ENCODE results near the gene UBN2. TPM values are rescaled to one million over a fixed set of nuclear protein-coding genes. Genes with fewer than 3 reads are reported as not detected.

Gene UBN2
- total RNA-seq, 5 donors from 2014 or later (not counting 1 experiment from before 2014, with no cell fraction given): 16.1 to 21.7 (median 17.7) TPM

GRCh38 chr7:139241258-139241657, 10.2 kb downstream of the UBN2 start:
- no peak overlapping the region for H3K4me3 ChIP-seq (ENCODE audit: control insufficient read depth in 1 of 2, extremely low read depth in 1 of 2, low read length in 1 of 2)
- no peak for ATAC-seq (replicated peaks in 1 of 4)
- H3K9me3 ChIP-seq: no peaks in the 10 kb centered on the region
- no peaks in the 10 kb centered on the region for H3K4me1 ChIP-seq (ENCODE audit: control insufficient read depth in 1 of 2, extremely low read depth in 1 of 2, insufficient read depth in 2 of 2, low read length in 2 of 2)
- Mint-ChIP-seq H3K4me1 (peaks cover 6 to 18% (median 6%) of the 10 kb centered on the region in 3 donors), H3K27me3 (no peaks in the 10 kb centered on the region), H3K9me3 (no peaks in the 10 kb centered on the region), H3K4me3 (no peak overlapping the region), H3K36me3 (peaks cover 56% of the 10 kb centered on the region), H3K27ac (no peak overlapping the region)
- CTCF ChIA-PET: no interaction called here
- peaks cover 0 to 43% of the 10 kb centered on the region in 2 donors for H3K36me3 ChIP-seq (ENCODE audit: control insufficient read depth in 2 of 2, extremely low read depth in 1 of 2, insufficient read depth in 1 of 2, low read length in 1 of 2)
- POLR2A ChIA-PET: no interaction called here
- no peaks in the 10 kb centered on the region for H3K27me3 ChIP-seq (replicated peaks in 1 of 2; ENCODE audit: control insufficient read depth in 2 of 2, extremely low read depth in 1 of 2, insufficient read depth in 2 of 2, low read length in 1 of 2)
- no peak overlapping the region for H3K27ac ChIP-seq (ENCODE audit: low read length)
- no peak for DNase-seq

GRCh38 chr7:139242741-139243281, 11.8 kb downstream of the UBN2 start:
- no peak overlapping the region for H3K4me3 ChIP-seq (ENCODE audit: control insufficient read depth in 1 of 2, extremely low read depth in 1 of 2, low read length in 1 of 2)
- H3K36me3 ChIP-seq (ENCODE audit: control insufficient read depth in 2 of 2, extremely low read depth in 1 of 2, insufficient read depth in 1 of 2, low read length in 1 of 2): peaks cover 0 to 45% of the 10 kb centered on the region in 2 donors
- ATAC-seq (replicated peaks in 1 of 4) (no peak), DNase-seq (no peak)
- ChIA-PET CTCF (interaction anchor here (0.5 to 1.0 kb wide), 4 partner anchors 224 to 1045 kb away, joined by 3 to 4 read pairs (median 3); no protein-coding TSS in a partner anchor), POLR2A (interaction anchor here in 1 of 2 donors (0.6 kb wide), 1 partner anchor 20 kb away, joined by 3 read pairs; no protein-coding TSS in a partner anchor)
- no peak overlapping the region for H3K27ac ChIP-seq (ENCODE audit: low read length)
- H3K9me3 Mint-ChIP-seq: no peaks in the 10 kb centered on the region
- H3K27me3 Mint-ChIP-seq: no peaks in the 10 kb centered on the region
- no peaks in the 10 kb centered on the region for H3K27me3 ChIP-seq (replicated peaks in 1 of 2; ENCODE audit: control insufficient read depth in 2 of 2, extremely low read depth in 1 of 2, insufficient read depth in 2 of 2, low read length in 1 of 2)
- H3K36me3 Mint-ChIP-seq: peaks cover 56% of the 10 kb centered on the region
- H3K4me1 ChIP-seq (ENCODE audit: control insufficient read depth in 1 of 2, extremely low read depth in 1 of 2, insufficient read depth in 2 of 2, low read length in 2 of 2): no peaks in the 10 kb centered on the region
- 73% methylated on average over 1 of the region's 1 CpG for WGBS (ENCODE audit: insufficient coverage)
- no peak overlapping the region for H3K4me3 Mint-ChIP-seq
- no peak overlapping the region for H3K27ac Mint-ChIP-seq
- no peaks in the 10 kb centered on the region for H3K9me3 ChIP-seq
- peaks cover 3 to 16% (median 4%) of the 10 kb centered on the region in 3 donors for H3K4me1 Mint-ChIP-seq

GRCh38 chr7:139245401-139245800, 14.4 kb downstream of the UBN2 start:
- H3K9me3 ChIP-seq: no peaks in the 10 kb centered on the region
- H3K27ac ChIP-seq (ENCODE audit: low read length): no peak overlapping the region
- Mint-ChIP-seq H3K4me3 (no peak overlapping the region), H3K27ac (no peak overlapping the region), H3K4me1 (peaks cover 3 to 16% (median 7%) of the 10 kb centered on the region in 3 donors), H3K9me3 (no peaks in the 10 kb centered on the region), H3K27me3 (no peaks in the 10 kb centered on the region), H3K36me3 (peaks cover 57% of the 10 kb centered on the region)
- ChIA-PET CTCF (no interaction called here), POLR2A (interaction anchor here in 1 of 2 donors (0.7 kb wide), 1 partner anchor 151 kb away, joined by 3 read pairs; no protein-coding TSS in a partner anchor)
- DNase-seq: no peak
- H3K4me3 ChIP-seq (ENCODE audit: control insufficient read depth in 1 of 2, extremely low read depth in 1 of 2, low read length in 1 of 2): no peak overlapping the region
- no peaks in the 10 kb centered on the region for H3K27me3 ChIP-seq (replicated peaks in 1 of 2; ENCODE audit: control insufficient read depth in 2 of 2, extremely low read depth in 1 of 2, insufficient read depth in 2 of 2, low read length in 1 of 2)
- no peak for ATAC-seq (replicated peaks in 1 of 4)
- no CpG with 5 or more reads among the region's 1 CpG for WGBS (ENCODE audit: insufficient coverage)
- no peaks in the 10 kb centered on the region for H3K4me1 ChIP-seq (ENCODE audit: control insufficient read depth in 1 of 2, extremely low read depth in 1 of 2, insufficient read depth in 2 of 2, low read length in 2 of 2)
- peaks cover 4 to 55% of the 10 kb centered on the region in 2 donors for H3K36me3 ChIP-seq (ENCODE audit: control insufficient read depth in 2 of 2, extremely low read depth in 1 of 2, insufficient read depth in 1 of 2, low read length in 1 of 2)

- ChIA-PET POLR2A (no interaction called here), CTCF (no interaction called here)
- 100% methylated on average over 1 of the region's 5 CpGs for WGBS (ENCODE audit: insufficient coverage)
- H3K27me3 ChIP-seq (replicated peaks in 1 of 2; ENCODE audit: control insufficient read depth in 2 of 2, extremely low read depth in 1 of 2, insufficient read depth in 2 of 2, low read length in 1 of 2): no peaks in the 10 kb centered on the region
- no peaks in the 10 kb centered on the region for H3K9me3 Mint-ChIP-seq
- H3K4me3 ChIP-seq (ENCODE audit: control insufficient read depth in 1 of 2, extremely low read depth in 1 of 2, low read length in 1 of 2): no peak overlapping the region
- no peaks in the 10 kb centered on the region for H3K4me1 ChIP-seq (ENCODE audit: control insufficient read depth in 1 of 2, extremely low read depth in 1 of 2, insufficient read depth in 2 of 2, low read length in 2 of 2)
- no peak for DNase-seq
- H3K9me3 ChIP-seq: no peaks in the 10 kb centered on the region
- ATAC-seq (replicated peaks in 1 of 4): no peak
- peaks cover 4 to 48% of the 10 kb centered on the region in 2 donors for H3K36me3 ChIP-seq (ENCODE audit: control insufficient read depth in 2 of 2, extremely low read depth in 1 of 2, insufficient read depth in 1 of 2, low read length in 1 of 2)
- H3K36me3 Mint-ChIP-seq: peaks cover 52% of the 10 kb centered on the region
- peaks cover 3 to 16% (median 7%) of the 10 kb centered on the region in 3 donors for H3K4me1 Mint-ChIP-seq
- H3K4me3 Mint-ChIP-seq: no peak overlapping the region
- H3K27me3 Mint-ChIP-seq: no peaks in the 10 kb centered on the region
- no peak overlapping the region for H3K27ac Mint-ChIP-seq
- no peak overlapping the region for H3K27ac ChIP-seq (ENCODE audit: low read length)
Observed at GRCh38 chr7:139246494-139246893, 15.5 kb downstream of the UBN2 start.

GRCh38 chr7:139246905-139247304, 15.9 kb downstream of the UBN2 start:
- H3K4me1 Mint-ChIP-seq: peaks cover 3 to 16% (median 7%) of the 10 kb centered on the region in 3 donors
- peaks cover 4 to 48% of the 10 kb centered on the region in 2 donors for H3K36me3 ChIP-seq (ENCODE audit: control insufficient read depth in 2 of 2, extremely low read depth in 1 of 2, insufficient read depth in 1 of 2, low read length in 1 of 2)
- 93% methylated on average over 4 of the region's 5 CpGs for WGBS (ENCODE audit: insufficient coverage)

GRCh38 chr7:139249179-139249810, 18.3 kb downstream of the UBN2 start:
- WGBS (ENCODE audit: insufficient coverage): 100% methylated on average over 1 of the region's 4 CpGs
- Mint-ChIP-seq H3K4me3 (no peak overlapping the region), H3K9me3 (no peaks in the 10 kb centered on the region), H3K27ac (no peak overlapping the region), H3K4me1 (peaks cover 0 to 9% (median 4%) of the 10 kb centered on the region in 3 donors), H3K36me3 (peaks cover 47% of the 10 kb centered on the region), H3K27me3 (no peaks in the 10 kb centered on the region)
- no peaks in the 10 kb centered on the region for H3K27me3 ChIP-seq (replicated peaks in 1 of 2; ENCODE audit: control insufficient read depth in 2 of 2, extremely low read depth in 1 of 2, insufficient read depth in 2 of 2, low read length in 1 of 2)
- H3K9me3 ChIP-seq: no peaks in the 10 kb centered on the region
- H3K36me3 ChIP-seq (ENCODE audit: control insufficient read depth in 2 of 2, extremely low read depth in 1 of 2, insufficient read depth in 1 of 2, low read length in 1 of 2): peaks cover 4 to 45% of the 10 kb centered on the region in 2 donors
- ATAC-seq (replicated peaks in 1 of 4) (no peak), DNase-seq (no peak)
- H3K27ac ChIP-seq (ENCODE audit: low read length): no peak overlapping the region
- ChIA-PET POLR2A (interaction anchor here in 1 of 2 donors (0.5 kb wide), 1 partner anchor 637 kb away, joined by 10 read pairs; no protein-coding TSS in a partner anchor), CTCF (no interaction called here)
- no peaks in the 10 kb centered on the region for H3K4me1 ChIP-seq (ENCODE audit: control insufficient read depth in 1 of 2, extremely low read depth in 1 of 2, insufficient read depth in 2 of 2, low read length in 2 of 2)
- H3K4me3 ChIP-seq (ENCODE audit: control insufficient read depth in 1 of 2, extremely low read depth in 1 of 2, low read length in 1 of 2): no peak overlapping the region

More at GRCh38 chr7:139246905-139247304, 15.9 kb downstream of the UBN2 start:
- Histone ChIP-seq H3K27me3 (replicated peaks in 1 of 2; ENCODE audit: control insufficient read depth in 2 of 2, extremely low read depth in 1 of 2, insufficient read depth in 2 of 2, low read length in 1 of 2) (no peaks in the 10 kb centered on the region), H3K9me3 (no peaks in the 10 kb centered on the region), H3K27ac (ENCODE audit: low read length) (no peak overlapping the region), H3K4me3 (ENCODE audit: control insufficient read depth in 1 of 2, extremely low read depth in 1 of 2, low read length in 1 of 2) (no peak overlapping the region), H3K4me1 (ENCODE audit: control insufficient read depth in 1 of 2, extremely low read depth in 1 of 2, insufficient read depth in 2 of 2, low read length in 2 of 2) (no peaks in the 10 kb centered on the region)
- H3K4me3 Mint-ChIP-seq: no peak overlapping the region
- H3K36me3 Mint-ChIP-seq: peaks cover 56% of the 10 kb centered on the region
- ChIA-PET POLR2A (no interaction called here), CTCF (no interaction called here)
- ATAC-seq (replicated peaks in 1 of 4) (no peak), DNase-seq (no peak)
- H3K27me3 Mint-ChIP-seq: no peaks in the 10 kb centered on the region
- H3K27ac Mint-ChIP-seq: no peak overlapping the region
- no peaks in the 10 kb centered on the region for H3K9me3 Mint-ChIP-seq

Data from T-cell (primary cell).